A549 treated with AZD9567 at 1 μM for 4 hours (cell line): Measurements from ENCODE around the gene SRPK3. TPM values are rescaled to one million over a fixed set of nuclear protein-coding genes. Genes with fewer than 3 reads are reported as not detected.

Experiments
- total RNA-seq: library from RNA; stranded (reverse); fragments of 200-300 nt; extraction: Qiagen RNA extraction; gene quantifications from 5 replicates; pipeline ENCODE4 v1.2.3, GENCODE V29; 2022; ENCODE audit not compliant: insufficient read depth

The SRPK3 gene, protein sequence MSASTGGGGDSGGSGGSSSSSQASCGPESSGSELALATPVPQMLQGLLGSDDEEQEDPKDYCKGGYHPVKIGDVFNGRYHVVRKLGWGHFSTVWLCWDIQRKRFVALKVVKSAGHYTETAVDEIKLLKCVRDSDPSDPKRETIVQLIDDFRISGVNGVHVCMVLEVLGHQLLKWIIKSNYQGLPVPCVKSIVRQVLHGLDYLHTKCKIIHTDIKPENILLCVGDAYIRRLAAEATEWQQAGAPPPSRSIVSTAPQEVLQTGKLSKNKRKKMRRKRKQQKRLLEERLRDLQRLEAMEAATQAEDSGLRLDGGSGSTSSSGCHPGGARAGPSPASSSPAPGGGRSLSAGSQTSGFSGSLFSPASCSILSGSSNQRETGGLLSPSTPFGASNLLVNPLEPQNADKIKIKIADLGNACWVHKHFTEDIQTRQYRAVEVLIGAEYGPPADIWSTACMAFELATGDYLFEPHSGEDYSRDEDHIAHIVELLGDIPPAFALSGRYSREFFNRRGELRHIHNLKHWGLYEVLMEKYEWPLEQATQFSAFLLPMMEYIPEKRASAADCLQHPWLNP
- total RNA-seq: 0.10 to 0.16 TPM in 2 of 5 replicates, not detected in the others

DNA sequence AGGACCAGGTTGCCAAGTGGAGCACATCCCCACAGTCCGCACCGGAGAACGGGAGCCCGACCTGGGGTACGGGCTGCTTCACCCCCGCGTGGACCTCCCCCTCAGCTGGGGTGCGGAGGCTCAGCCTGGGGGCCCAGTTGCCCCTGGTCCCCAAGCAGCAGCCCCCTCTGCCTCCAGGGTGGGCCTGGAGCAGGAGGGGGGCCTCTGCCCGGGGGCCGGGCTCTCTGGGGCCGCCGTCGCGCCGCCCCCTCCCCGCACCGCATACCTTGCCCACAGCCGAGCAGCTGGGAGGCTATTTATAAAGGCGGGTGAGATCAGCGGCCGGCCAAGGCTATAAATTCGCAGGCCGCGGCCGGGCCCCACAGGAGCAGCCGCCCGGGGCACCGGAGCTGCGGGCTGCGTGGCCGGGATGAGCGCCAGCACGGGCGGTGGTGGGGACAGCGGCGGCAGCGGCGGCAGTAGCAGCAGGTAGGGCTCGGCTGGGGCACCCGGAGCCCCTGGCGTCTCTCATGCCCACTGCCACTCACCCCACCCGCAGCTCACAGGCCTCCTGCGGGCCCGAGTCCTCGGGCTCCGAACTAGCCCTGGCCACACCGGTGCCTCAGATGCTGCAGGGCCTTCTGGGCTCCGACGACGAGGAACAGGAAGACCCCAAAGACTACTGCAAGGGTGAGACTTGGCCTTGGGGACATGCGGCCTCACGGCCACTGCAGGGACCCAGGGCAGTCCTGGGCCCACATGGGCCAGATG, at the start of gene SRPK3:
Gene SRPK3 (plus strand): TSS at position 364 of the 750 bp plus-strand sequence. CDS start 46 bp downstream, at position 410.

DNA sequence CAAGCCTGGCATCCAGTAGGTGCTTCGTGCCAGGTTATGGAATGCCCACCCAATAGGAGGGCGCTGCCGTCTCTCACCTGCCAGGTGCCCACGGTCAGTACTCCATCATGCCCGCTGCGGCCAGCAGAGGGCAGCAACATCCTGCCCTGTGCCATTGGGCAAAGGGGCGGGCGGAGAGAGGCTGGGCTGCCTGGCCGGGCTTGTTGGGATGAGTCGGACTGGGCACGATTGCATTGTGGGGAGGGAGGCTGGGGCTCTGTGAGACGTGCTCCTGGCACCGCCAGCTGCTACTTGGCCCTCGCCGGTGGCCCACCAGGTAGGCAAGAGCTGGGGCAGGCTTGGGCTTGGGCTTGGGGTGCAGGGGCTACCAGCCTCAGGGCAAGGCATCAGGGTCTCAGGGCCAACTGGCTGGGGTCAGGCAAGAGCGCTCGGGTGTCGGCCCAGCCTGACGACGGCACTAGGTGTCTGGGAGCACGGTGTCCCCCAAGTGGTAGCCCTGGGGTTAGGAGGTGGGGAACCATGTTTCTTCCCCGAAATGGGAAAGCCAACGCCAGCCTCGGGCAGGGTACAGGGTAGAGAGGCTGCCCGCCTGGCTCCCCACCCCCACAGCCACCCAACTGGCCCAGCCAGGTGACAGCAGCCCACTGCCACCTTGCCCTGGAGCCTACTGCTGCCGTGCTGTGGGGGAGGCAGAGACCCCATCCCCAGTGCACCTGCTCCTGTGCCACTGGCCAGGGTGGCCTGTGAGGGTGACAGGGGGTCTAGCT, 16.7 kb upstream of the SRPK3 start, which contains the start of gene PLXNB3:
Gene PLXNB3 (plus strand): TSS at position 261 of the 767 bp plus-strand sequence. CDS start 1,287 bp downstream, outside the sequence.

DNA sequence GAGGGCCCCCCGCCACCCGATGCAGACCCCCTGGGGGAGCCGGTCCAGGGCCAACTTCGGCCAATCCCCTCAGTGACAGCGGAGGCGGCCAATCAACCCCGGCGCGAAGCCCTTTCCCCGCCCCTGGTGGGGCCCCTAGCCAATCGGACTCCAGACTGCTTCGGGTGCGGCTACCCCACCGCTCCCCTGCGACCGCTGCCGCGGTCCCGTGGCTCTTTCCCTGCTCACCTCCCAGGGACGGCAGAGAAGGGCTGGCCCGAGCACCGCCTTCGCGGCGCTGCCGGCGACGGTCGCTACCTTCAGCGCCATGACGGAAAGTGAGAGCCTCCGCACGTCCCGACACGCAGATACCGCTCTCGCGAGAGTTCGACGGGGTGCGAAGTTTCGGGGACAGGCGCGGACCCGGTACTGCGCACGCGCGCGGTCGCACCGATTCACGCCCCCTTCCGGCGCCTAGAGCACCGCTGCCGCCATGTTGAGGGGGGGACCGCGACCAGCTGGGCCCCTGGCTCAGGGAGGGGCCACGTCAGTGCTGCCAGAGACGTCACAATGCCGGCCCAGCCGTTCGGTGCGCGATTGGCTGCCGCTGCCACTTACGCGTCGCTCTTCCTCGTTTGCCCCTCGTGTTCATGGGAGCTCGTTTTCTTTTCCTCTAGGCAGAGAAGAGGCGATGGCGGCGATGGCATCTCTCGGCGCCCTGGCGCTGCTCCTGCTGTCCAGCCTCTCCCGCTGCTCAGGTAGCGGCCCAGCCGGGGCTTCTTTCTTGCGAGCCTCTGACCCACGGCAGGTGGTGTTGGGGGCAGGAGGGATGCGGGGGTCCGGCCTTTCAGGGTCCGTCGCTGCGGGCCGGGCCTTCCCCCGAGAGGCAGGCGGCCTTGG, 13.4 kb downstream of the SRPK3 start, which contains the start of the genes IDH3G and SSR4:
Gene IDH3G (minus strand): TSS at position 358 of the 879 bp plus-strand sequence. CDS start 49 bp downstream, at position 309.
Gene SSR4 (plus strand): TSS at position 651 of the 879 bp plus-strand sequence. CDS start 20 bp downstream, at position 671.

DNA sequence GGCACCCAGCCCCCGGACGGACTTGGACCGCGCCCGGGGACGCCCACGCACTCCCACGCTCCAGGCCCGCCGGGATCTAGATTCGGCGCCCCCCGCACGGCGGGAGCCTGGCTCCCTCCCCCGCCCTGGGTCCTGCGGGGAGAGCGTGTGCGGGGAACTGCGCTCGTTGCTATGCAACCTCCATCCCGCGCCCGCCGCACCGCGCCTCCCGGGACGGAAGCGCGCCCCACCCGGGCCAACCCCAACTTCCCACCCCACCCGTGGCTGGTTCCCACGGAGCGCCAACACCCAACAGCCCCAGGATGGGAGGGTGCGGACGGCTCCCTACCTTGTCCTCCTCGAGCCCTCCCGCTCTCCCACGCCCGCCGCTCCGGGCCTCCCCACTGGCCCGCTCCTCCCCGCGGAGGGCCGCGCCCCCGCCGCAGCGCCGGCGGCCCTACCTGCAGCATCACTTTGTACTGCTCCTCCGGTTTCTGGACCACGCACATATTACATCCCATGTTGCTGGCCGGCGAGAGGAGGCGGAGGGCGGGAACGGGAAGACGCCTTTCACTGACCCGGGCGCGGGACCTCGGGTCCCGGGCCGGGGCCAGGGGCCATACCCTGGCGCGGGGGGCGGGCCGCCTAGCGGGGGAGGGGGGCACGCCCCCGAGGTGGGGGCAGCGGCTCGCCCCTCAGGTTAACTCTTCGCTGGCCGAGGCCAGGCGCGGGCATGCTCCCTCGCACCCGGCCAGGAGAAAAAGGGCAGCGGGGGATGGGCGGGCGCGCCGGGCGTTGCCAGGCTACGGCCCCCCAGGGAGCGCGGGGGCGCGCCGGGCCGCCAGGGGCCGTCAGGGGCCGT, 49.2 kb downstream of the SRPK3 start, which contains the start of gene PDZD4:
Gene PDZD4 (minus strand): TSS at position 746 of the 841 bp plus-strand sequence. CDS start 246 bp downstream, at position 500.

Other genes starting within 250 kb of the SRPK3 start
- gene CCNQ, start 181.9 kb upstream of the SRPK3 start, total RNA-seq: 44.9 to 66.0 TPM (median 62.5 TPM) in 5 replicates
- gene DUSP9, start 133.8 kb upstream of the SRPK3 start, total RNA-seq: 1.2 to 2.2 TPM (median 1.4 TPM) in 5 replicates
- 0.09 to 0.29 TPM (median 0.19 TPM) in 4 of 5 replicates, not detected in the other for gene PNCK, start 107.2 kb upstream of the SRPK3 start, total RNA-seq
- gene SLC6A8, start 93.1 kb upstream of the SRPK3 start, total RNA-seq: 11.7 to 38.2 TPM (median 12.2 TPM) in 5 replicates
- 353 to 447 TPM (median 363 TPM) in 5 replicates for gene BCAP31, start 56.7 kb upstream of the SRPK3 start, total RNA-seq
- 3.6 to 4.2 TPM (median 4.0 TPM) in 5 replicates for gene ABCD1, start 56.2 kb upstream of the SRPK3 start, total RNA-seq
- 3.4 to 4.6 TPM (median 3.9 TPM) in 5 replicates for gene PLXNB3, start 16.8 kb upstream of the SRPK3 start, total RNA-seq
- gene IDH3G, start 13.3 kb downstream of the SRPK3 start, total RNA-seq: 60.5 to 64.8 TPM (median 60.9 TPM) in 5 replicates
- gene SSR4, start 13.6 kb downstream of the SRPK3 start, total RNA-seq: 326 to 447 TPM (median 414 TPM) in 5 replicates
- gene PDZD4, start 49.5 kb downstream of the SRPK3 start, total RNA-seq: 2.7 to 3.6 TPM (median 3.2 TPM) in 5 replicates
- gene L1CAM, start 105.1 kb downstream of the SRPK3 start, total RNA-seq: 9.4 to 21.1 TPM (median 19.4 TPM) in 5 replicates
- gene AVPR2, start 123.6 kb downstream of the SRPK3 start, total RNA-seq: not detected in 5 replicates
- 1.3 to 2.2 TPM (median 2.0 TPM) in 4 of 5 replicates, not detected in the other for gene ARHGAP4, start 145.2 kb downstream of the SRPK3 start, total RNA-seq
- 188 to 246 TPM (median 219 TPM) in 5 replicates for gene NAA10, start 154.0 kb downstream of the SRPK3 start, total RNA-seq
- gene RENBP, start 163.6 kb downstream of the SRPK3 start, total RNA-seq: 0.22 TPM in 1 of 5 replicates, not detected in the others
- gene HCFC1, start 190.8 kb downstream of the SRPK3 start, total RNA-seq: 35.4 to 41.3 TPM (median 35.6 TPM) in 5 replicates
- 5.8 to 12.2 TPM (median 7.4 TPM) in 5 replicates for gene TMEM187, start 191.7 kb downstream of the SRPK3 start, total RNA-seq
- gene IRAK1, start 238.9 kb downstream of the SRPK3 start, total RNA-seq: 191 to 220 TPM (median 203 TPM) in 5 replicates